LoVo (cell line): Measurements from ENCODE around the gene WEE1.
"Not testable (repeated sequence)": the region's sequence is repeated elsewhere in the genome, so short reads cannot be mapped to it uniquely, and the experiment has no call there.

ENCODE experiments used
- DNase-seq: peaks from one replicate; pipeline ENCODE4 v3.0.0-alpha.2; 2016; ENCODE audit warnings: low spot score

WEE1 gene

DNA sequence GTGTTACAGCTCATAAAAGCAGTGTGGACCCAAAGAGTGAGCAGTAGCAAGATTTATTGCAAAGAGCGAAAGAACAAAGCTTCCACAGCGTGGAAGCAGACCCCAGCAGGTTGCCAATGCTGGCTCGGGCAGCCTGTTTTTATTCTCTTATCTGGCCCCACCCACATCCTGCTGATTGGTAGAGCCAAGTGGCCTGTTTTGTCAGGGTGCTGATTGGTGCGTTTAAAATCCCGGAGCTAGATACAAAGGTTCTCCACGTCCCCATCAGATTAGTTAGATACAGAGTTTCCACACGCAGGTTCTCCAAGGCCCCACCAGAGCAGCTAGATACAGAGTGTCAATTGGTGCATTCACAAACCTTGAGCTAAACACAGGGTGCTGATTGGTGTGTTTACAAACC lies 48.9 kb downstream of the WEE1 start:
- DNase-seq = not testable (repeated sequence)

DNA sequence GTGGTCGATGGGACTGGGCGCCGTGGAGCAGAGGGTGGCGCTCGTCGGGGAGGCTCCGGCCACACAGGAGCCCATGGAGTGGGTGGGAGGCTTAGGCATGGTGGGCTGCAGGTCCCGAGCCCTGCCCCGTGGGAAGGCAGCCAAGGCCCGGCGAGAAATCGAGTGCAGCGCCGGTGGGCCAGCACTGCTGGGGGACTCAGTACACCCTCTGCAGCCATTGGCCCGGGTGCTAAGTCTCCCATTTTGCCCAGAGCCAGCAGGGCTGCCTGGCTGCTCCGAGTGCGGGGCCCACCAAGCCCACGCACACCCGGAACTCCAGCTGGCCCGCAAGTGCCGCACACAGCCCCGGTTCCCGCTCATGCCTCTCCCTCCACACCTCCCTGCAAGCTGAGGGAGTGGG lies 49.6 kb downstream of the WEE1 start:
- not testable (repeated sequence) for DNase-seq

DNA sequence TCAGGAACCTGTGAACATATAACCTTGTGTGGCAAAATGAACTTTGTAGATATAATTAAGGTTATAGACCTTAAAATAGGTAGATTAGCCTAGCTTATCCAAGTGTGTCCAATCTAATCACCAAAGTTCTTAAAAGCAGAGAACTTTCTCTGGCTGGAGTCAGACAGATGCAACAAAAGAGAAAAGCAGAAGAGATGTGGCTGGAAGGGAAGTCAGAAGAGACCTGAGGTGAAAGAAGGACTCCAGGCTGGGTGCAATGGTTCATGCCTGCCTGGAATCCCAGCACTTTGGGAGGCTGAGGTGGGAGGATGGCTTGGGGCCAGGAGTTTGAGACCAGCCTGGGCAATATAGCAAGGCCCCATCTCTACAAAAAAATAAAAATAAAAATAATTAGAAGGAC lies 51.0 kb downstream of the WEE1 start:
- no peak for DNase-seq

DNA sequence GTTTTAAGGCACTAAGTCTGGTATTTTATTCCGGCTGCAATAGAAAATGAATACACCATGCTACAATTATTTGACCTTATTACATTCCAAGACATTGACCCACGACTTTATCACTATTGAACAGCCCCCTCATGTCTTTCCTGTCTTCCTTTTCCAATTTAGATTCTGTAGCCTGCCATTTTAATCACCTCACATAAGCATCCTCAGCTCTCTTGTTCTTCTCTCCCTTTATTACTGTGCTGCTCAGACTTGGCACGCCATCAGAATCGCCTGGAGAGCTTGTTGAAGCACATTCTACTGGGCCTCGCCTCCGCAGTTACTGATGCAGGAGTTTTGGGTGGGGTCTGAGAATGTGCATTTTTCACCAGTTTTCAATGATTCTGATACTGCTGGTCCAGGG lies 51.7 kb downstream of the WEE1 start:
- no peak for DNase-seq

DNA sequence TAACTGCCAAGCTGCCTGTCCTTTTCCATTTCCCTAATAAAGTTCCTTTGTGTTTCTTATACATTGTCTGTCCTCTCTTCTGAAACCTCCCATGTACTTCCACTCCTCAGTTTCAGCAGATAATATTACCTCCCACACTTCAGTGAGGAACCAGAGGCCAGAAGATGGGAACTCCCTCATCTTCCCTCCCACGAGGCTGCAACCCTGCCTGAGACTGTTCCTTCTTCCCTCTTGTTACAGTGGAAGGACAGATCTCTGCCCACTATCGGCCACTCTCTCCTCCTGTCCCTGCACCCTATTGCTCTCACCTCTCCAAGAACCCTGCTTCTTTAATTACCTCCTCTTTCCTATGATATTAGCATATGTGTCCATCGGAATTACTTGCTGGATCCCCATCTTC lies 52.3 kb downstream of the WEE1 start:
- DNase-seq = no peak

DNA sequence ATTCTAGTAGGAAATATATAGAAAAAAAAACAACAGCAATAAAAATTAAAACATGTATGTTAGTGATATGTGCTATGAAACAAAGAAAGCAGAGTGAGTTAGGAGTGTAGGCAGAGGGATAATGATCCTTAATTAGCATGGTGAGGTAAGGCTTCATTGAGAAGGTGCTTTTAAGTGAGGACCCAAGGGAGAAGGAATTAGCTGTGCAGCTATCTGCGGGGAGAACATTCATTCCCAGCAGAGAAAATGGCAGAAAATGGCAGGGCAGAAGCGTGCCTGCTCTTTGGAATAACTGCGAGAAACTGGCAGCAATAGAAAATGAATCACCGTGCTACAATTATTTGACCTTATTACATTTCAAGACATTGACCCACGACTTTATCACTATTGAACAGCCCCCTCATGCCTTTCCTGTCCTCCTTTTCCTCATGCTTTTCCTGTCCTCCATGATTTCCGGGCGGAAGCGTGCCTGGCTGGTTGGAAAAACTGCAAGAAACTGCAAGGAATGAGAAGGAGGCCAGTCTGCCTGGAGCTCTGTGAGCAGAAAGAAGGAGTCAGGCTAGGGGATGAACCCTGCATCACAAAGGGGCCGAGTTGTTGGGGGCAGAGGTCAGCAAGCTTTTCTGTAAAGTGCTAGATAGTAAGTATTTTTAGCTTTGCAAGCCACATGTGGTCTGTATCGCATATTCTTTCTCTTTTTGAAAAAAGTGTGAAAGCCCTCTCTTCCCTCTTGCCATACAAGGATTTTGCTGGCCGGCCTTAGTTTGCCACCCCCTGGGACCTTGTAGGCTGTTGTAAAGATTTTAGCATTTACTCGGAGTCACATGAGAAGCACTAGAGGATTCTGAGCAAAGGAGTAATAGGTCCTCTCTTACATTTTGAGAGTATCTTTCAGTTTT lies 53.3 kb downstream of the WEE1 start:
- no peak for DNase-seq

DNA sequence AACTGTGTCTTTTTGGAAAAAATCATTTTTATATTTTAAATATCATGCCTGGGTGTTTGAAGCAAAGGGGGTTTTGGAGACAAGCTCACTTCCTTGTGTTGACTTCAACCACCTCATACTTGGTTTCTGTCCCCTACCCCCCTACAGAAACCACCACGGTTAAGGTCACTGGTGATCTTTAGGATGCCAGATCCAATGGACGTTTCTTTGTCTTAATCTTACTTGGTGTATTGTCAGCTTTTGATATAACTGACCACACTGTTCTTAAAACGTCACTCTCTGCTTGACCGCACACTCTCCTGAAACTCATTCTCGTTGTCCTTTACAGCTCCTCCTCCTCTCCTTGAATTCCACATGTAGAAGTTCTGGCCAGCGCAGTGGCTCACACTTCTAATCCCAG lies 55.6 kb downstream of the WEE1 start:
- no peak for DNase-seq

DNA sequence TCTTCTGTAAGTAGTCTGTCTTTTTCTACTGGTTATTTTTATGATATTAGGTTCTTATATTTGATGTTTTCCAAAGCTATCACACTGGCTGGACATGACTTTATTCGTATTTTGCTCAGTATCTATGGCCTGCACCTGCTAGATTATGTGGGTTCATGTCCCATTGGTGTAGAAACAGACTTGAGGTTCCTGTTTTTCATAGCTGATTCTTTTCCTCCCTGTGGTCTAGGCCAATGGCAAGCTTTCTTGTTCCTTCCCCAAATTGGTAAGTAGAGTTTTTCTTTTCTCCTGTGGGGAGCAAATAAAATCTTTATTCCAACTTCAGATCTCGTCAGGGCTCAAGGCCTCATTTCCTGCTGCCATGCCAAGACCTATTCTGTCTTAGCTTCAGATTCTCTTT lies 60.2 kb downstream of the WEE1 start:
- no peak for DNase-seq

DNA sequence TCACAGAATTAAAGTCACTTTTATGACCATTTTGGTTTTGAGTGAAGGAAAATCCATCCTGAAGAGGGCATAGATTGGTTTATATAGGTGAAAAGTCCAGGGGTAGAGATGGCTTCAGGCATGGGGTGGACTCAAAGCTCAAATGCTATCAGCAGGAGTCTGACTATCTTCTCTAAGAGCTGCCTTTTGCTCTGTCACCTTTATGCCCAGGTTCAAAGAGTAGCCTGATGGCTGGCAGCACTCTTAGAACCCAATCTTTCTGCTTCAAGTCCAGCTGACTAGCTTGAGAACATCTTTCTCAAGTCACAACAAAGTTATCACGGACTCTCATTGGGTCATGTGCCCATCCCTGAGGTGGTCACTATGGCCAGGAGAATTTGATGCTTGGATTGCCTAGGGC lies 63.2 kb downstream of the WEE1 start:
- DNase-seq = no peak

DNA sequence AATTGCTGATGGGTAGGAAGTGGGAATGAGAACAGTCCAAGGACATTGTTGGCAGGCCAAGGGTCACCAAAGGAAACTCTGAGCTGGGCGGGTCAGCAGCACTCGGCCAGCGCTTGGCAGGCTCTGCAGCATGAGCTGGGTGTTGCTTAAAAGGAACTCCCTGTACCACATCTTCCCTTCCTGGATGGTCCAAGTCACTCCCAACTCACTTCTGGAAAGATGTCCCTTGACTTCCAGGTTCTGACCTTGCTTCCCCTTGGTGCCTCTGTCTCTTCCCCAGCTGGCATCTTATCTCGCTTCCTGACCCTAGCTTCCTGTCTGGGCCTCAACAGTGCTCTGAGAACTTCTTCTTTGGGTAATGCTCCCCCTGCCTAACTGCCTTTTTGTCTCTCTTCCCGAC lies 65.6 kb downstream of the WEE1 start:
- DNase-seq = no peak
